Loucy (cell line): ENCODE data around the gene ADRB2.

Experiments
- EZH2phosphoT487 ChIP-seq: fragments of 200-600 bp; IDR thresholded peaks from 2 replicates; pipeline ENCODE4 v1.6.1; 2018; ENCODE audit warnings: antibody characterized with exemption, mild to moderate bottlenecking, moderate library complexity, borderline replicate concordance
- TF ChIP-seq, protein P1 (sequence below): fragments of 200-600 bp; sonication (generic); conservative IDR thresholded peaks from 2 replicates; pipeline ENCODE4 v1.5.1; 2014; ENCODE audit warnings: mild to moderate bottlenecking, antibody characterized with exemption, low read length

DNA sequence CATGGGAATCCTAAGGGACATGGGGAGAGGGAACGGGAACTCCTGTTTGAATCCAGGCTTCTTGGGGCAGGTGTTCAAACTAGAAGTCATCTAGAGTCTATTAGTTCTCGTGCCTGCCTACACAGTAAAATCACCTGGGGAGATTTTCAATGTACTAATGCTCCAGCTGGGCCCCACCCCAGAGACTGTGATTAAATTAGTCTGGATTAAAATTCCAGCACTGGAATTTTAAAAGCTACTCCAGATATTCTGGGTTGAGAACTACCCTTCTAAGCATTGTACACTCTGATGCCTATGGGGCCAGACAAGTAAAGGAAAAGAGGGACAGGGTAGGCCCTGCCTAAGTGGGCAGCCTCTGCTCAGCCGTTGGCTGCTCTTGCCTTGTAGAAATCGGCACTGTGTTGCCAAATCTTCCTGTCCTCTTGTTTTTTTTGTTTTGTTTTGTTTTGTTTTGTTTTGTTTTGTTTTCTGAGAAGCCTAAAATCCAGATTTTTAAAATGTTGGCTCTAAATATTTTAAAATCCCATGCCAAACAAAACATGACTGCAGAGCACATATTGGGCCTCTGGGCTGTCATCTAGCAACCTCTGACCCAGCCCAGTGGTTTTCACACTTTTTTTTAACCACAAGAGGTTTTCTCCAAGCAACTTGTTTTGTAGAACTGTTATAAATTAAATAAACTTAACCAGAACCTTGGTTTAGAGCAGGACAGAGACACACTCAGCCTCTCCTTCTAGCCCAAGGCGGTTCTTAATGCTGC, 29.0 kb downstream of the ADRB2 start:
- TF ChIP-seq, protein P1, sequence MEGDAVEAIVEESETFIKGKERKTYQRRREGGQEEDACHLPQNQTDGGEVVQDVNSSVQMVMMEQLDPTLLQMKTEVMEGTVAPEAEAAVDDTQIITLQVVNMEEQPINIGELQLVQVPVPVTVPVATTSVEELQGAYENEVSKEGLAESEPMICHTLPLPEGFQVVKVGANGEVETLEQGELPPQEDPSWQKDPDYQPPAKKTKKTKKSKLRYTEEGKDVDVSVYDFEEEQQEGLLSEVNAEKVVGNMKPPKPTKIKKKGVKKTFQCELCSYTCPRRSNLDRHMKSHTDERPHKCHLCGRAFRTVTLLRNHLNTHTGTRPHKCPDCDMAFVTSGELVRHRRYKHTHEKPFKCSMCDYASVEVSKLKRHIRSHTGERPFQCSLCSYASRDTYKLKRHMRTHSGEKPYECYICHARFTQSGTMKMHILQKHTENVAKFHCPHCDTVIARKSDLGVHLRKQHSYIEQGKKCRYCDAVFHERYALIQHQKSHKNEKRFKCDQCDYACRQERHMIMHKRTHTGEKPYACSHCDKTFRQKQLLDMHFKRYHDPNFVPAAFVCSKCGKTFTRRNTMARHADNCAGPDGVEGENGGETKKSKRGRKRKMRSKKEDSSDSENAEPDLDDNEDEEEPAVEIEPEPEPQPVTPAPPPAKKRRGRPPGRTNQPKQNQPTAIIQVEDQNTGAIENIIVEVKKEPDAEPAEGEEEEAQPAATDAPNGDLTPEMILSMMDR: no peak
- TF ChIP-seq EZH2phosphoT487: no peak
